ENCODE measurements around the gene APC2. TPM values are rescaled to one million over a fixed set of nuclear protein-coding genes. Genes with fewer than 3 reads are reported as not detected.

APC2 gene
- total RNA-seq, 4 donors from 2014 or later, result 0.42 to 1.8 (median 1.2) TPM

DNA sequence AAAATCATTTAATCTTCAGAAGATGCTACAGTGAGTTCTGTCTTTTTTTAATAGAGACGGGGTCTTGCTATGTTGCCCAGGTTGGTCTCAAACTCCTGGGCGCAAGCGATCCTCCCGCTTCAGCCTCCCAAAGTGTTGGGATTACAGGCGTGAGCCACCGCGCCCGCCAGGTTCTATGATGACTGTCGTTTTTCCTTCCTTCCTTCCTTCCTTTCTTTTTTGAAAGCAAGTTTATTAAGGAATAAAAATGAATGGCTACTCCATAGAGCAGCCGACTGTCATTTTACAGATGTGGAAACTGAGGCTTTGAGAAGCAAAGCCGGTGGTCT is 48.1 kb upstream of the APC2 start:
- intact Hi-C loops (cut with DNase I), result loop anchor here (10.0 kb wide), 1 partner anchor 117 kb away; the partner anchor contains the start of gene EFNA2
- peaks cover 0 to 9% (median 0%) of the 10 kb centered on the region in 4 donors for H3K36me3 ChIP-seq
- no peaks in the 10 kb centered on the region for H3K9me3 ChIP-seq
- peaks cover 14 to 44% (median 43%) of the 10 kb centered on the region in 4 donors for H3K4me1 ChIP-seq
- H3K4me3 ChIP-seq, result peak overlapping the region; percentile 63 to 82 (median 68)
- WGBS, result 68% methylated on average over 11 of the region's 11 CpGs
- H3K27me3 ChIP-seq, result peaks cover 0 to 5% (median 0%) of the 10 kb centered on the region in 4 donors
- H3K27ac ChIP-seq (replicated peaks in 1 of 4), result no peak overlapping the region
- DNase-seq (ENCODE audit: extremely low spot score), result no peak
- TF ChIP-seq, protein P1, sequence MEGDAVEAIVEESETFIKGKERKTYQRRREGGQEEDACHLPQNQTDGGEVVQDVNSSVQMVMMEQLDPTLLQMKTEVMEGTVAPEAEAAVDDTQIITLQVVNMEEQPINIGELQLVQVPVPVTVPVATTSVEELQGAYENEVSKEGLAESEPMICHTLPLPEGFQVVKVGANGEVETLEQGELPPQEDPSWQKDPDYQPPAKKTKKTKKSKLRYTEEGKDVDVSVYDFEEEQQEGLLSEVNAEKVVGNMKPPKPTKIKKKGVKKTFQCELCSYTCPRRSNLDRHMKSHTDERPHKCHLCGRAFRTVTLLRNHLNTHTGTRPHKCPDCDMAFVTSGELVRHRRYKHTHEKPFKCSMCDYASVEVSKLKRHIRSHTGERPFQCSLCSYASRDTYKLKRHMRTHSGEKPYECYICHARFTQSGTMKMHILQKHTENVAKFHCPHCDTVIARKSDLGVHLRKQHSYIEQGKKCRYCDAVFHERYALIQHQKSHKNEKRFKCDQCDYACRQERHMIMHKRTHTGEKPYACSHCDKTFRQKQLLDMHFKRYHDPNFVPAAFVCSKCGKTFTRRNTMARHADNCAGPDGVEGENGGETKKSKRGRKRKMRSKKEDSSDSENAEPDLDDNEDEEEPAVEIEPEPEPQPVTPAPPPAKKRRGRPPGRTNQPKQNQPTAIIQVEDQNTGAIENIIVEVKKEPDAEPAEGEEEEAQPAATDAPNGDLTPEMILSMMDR (IDR thresholded peaks at IDR 0.05), result no peak
- TF ChIP-seq POLR2A (IDR thresholded peaks at IDR 0.05; ENCODE audit: low read depth) (no peak), EP300 (IDR thresholded peaks at IDR 0.05) (no peak)

DNA sequence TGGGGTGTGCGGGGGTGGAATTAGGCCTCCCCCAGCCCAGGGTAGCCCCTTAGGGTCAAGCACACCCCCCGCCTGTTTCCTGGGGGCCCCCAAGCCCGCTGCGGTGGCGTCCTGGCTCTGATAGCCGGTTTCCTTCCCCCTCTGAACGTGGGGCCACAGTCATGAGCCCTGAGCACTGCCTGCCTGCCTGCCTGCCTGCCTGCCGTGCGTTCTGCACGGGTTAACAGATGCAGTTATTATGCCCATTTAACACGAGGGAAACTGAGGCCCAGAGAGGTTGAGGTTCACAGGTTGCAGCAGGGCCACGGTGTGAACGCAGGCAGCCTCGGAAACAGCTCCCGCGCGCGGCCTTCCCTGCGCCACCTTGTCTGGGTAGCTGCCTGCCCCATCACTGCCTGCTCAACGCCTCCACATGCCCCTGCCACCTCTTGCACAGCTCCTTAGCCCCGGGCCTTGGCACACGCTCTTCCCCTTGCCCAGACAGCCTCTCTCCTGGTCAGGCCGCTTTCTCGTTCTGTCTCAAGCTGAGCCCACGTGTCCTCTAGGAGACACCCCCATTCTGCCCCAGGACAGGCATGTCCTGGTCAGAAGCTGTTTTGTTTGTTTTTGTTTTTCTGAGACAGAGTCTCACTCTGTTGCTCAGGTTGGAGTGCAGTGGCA is 47.4 kb upstream of the APC2 start:
- H3K27me3 ChIP-seq, result peaks cover 0 to 5% (median 0%) of the 10 kb centered on the region in 4 donors
- DNase-seq (ENCODE audit: extremely low spot score), result no peak
- peaks cover 14 to 45% (median 43%) of the 10 kb centered on the region in 4 donors for H3K4me1 ChIP-seq
- peaks cover 0 to 6% (median 0%) of the 10 kb centered on the region in 4 donors for H3K36me3 ChIP-seq
- no peak overlapping the region for H3K4me3 ChIP-seq
- 58% methylated on average over 20 of the region's 25 CpGs for WGBS
- no peak overlapping the region for H3K27ac ChIP-seq (replicated peaks in 1 of 4)
- TF ChIP-seq EP300 (IDR thresholded peaks at IDR 0.05), result no peak
- TF ChIP-seq POLR2AphosphoS5 (IDR thresholded peaks at IDR 0.05), result no peak
- no peak for TF ChIP-seq POLR2A (IDR thresholded peaks at IDR 0.05; ENCODE audit: low read depth)
- TF ChIP-seq, protein P1 (IDR thresholded peaks at IDR 0.05), result no peak
- intact Hi-C loops (cut with DNase I), result loop anchor here (10.0 kb wide), 1 partner anchor 118 kb away; the partner anchor contains the start of gene EFNA2
- no peaks in the 10 kb centered on the region for H3K9me3 ChIP-seq

DNA sequence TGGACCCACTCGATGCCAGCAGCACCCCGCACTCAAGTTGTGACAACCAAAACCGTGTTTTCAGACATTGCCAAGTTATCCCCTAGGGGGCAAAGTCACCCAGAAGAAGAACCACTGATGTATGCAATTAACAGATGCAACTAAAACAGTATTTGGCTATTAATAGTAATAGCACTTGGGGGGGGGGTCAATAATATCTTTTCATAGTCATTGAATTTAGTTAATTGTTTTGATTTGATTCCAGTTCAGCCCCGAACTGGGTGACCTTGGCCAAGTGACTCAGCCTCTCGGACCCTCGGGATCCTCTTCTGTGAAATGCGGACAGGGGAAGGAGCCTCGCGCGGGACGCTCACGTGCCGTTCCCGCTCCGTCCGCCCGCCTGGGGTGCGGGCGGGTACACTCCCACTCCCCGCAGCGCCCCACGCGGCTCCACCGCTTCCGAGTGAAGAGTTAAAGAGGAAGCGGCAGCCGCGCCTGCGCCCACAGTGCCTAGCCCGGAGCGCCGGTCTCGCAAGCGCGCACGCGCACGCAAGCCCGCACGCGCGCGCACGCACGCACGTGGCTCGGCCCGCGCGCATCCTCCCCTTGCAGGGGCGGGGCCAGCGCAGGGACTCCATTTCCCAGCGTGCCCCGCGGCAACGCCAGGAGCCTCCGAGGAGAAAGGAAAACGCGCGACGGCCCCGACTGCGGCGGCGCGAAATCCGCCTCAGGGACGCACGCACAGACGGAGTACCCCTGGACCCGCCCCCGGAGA is 43.0 kb upstream of the APC2 start:
- Histone ChIP-seq H3K36me3 (peaks cover 0 to 10% (median 0%) of the 10 kb centered on the region in 4 donors), H3K4me3 (peak overlapping the region; percentile 89 to 100 (median 100)), H3K27ac (replicated peaks in 1 of 4) (peak overlapping the region; percentile 82 to 98 (median 94)), H3K9me3 (no peaks in the 10 kb centered on the region), H3K4me1 (peaks cover 35 to 57% (median 54%) of the 10 kb centered on the region in 4 donors), H3K27me3 (peaks cover 0 to 5% (median 0%) of the 10 kb centered on the region in 4 donors)
- TF ChIP-seq POLR2A (IDR thresholded peaks at IDR 0.05; ENCODE audit: low read depth), result peak; percentile 40
- TF ChIP-seq, protein P1 (IDR thresholded peaks at IDR 0.05), result peak in 2 of 3 experiments; percentile 21 to 24
- TF ChIP-seq POLR2AphosphoS5 (IDR thresholded peaks at IDR 0.05), result peak; percentile 49 to 87
- TF ChIP-seq EP300 (IDR thresholded peaks at IDR 0.05), result no peak
- WGBS, result under 1% methylated on average over 41 of the region's 72 CpGs
- peak; percentile 99 for DNase-seq (ENCODE audit: extremely low spot score)
- intact Hi-C loops (cut with DNase I), result loop anchor here (10.0 kb wide), 1 partner anchor 122 kb away; the partner anchor contains the start of gene EFNA2

DNA sequence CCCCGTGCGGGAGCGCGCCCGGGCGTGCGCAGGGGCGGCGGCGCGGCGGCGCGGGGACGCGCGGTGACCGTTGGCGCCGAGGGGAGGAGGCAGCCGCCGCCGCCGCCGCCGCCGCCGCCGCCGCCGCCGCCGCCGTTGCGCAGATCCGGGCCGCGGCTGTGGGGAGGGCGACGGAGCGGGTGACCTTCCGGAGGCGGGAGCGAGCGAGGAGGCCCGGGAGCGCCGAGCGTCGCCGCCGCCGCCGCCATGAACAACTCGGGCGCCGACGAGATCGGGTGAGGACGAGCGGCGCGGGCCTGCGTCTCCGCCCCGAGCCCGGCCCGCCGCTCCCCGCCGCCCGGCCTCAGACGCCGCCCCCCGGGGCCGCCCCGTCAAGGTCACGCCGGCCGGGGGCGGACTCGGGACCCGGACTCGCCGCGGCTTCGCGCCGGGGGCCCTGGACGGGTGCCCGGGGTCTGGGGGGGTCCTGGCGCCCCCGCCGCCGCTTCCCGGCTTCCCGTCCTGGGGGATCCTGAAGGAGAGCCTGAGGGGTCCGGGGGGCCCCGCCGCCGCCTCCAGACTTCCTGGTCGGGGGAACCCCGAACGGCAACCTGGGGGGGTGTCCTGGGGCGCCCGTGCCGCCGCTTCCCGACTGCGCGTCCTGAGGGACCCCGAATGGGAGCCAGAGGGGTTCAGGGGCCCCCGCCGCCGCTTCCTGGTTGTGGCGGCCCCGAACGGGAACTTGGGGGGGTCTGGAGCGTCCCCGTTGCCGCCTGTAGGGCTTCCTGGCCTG is 42.2 kb upstream of the APC2 start, which contains the start of gene DAZAP1:
Gene DAZAP1 (plus strand): TSS at position 59 of the 772 bp plus-strand sequence. CDS start 188 bp downstream, at position 247.
- Histone ChIP-seq H3K36me3 (peaks cover 0 to 11% (median 2%) of the 10 kb centered on the region in 4 donors), H3K4me3 (peak within 1 kb of the TSS; percentile 89 to 100 (median 100)), H3K27me3 (no peaks in the 10 kb centered on the region), H3K4me1 (peaks cover 43 to 57% (median 54%) of the 10 kb centered on the region in 4 donors), H3K9me3 (no peaks in the 10 kb centered on the region), H3K27ac (replicated peaks in 1 of 4) (peak within 1 kb of the TSS; percentile 90 to 98 (median 96))
- TF ChIP-seq POLR2AphosphoS5 (IDR thresholded peaks at IDR 0.05), result no peak
- no peak for TF ChIP-seq EP300 (IDR thresholded peaks at IDR 0.05)
- TF ChIP-seq, protein P1 (IDR thresholded peaks at IDR 0.05), result no peak
- no peak for TF ChIP-seq POLR2A (IDR thresholded peaks at IDR 0.05; ENCODE audit: low read depth)
- WGBS, result under 1% methylated on average over 48 of the region's 121 CpGs
- no peak for DNase-seq (ENCODE audit: extremely low spot score)
- intact Hi-C loops (cut with DNase I), result loop anchor here (10.0 kb wide), 1 partner anchor 123 kb away; the partner anchor contains the start of gene EFNA2
